ENCODE results near the gene TMTC2.

TMTC2 gene

GRCh38 chr12:82964446-82964845 is 277.7 kb downstream of the TMTC2 start:
- DNase-seq: peak; percentile 89

- no peak for DNase-seq
These were observed 279.4 kb downstream of the TMTC2 start for GRCh38 chr12:82966001-82966559.

- DNase-seq: peak; percentile 93
These were observed 282.1 kb downstream of the TMTC2 start for GRCh38 chr12:82968631-82969367.

- no peak for DNase-seq
These were observed 283.9 kb downstream of the TMTC2 start for GRCh38 chr12:82970614-82971013.

- DNase-seq: no peak
These were observed 284.9 kb downstream of the TMTC2 start for GRCh38 chr12:82971584-82971983.

GRCh38 chr12:82972624-82973023 is 285.9 kb downstream of the TMTC2 start:
- DNase-seq: no peak

GRCh38 chr12:82973592-82973991 is 286.9 kb downstream of the TMTC2 start:
- peak; percentile 93 for DNase-seq

- DNase-seq: no peak
These were observed 294.4 kb downstream of the TMTC2 start for GRCh38 chr12:82981150-82981549.

GRCh38 chr12:82994117-82994516 is 307.4 kb downstream of the TMTC2 start:
- DNase-seq: no peak

GRCh38 chr12:82996168-82996812 is 309.6 kb downstream of the TMTC2 start:
- DNase-seq: peak; percentile 49

GRCh38 chr12:82998509-82998908 is 311.8 kb downstream of the TMTC2 start:
- no peak for DNase-seq

- DNase-seq: no peak
These were observed 316.3 kb downstream of the TMTC2 start for GRCh38 chr12:83003026-83003425.

- no peak for DNase-seq
These were observed 319.0 kb downstream of the TMTC2 start for GRCh38 chr12:83005534-83006197.

- DNase-seq: no peak
These were observed 322.0 kb downstream of the TMTC2 start for GRCh38 chr12:83008703-83009102.

- DNase-seq: no peak
These were observed 323.6 kb downstream of the TMTC2 start for GRCh38 chr12:83010169-83010804.

- DNase-seq: no peak
These were observed 328.9 kb downstream of the TMTC2 start for GRCh38 chr12:83015390-83016217.

- DNase-seq: peak; percentile 15
These were observed 329.6 kb downstream of the TMTC2 start for GRCh38 chr12:83016218-83016835.

GRCh38 chr12:83016991-83017390 is 330.3 kb downstream of the TMTC2 start:
- DNase-seq: no peak

- peak; percentile 87 for DNase-seq
These were observed 331.4 kb downstream of the TMTC2 start for GRCh38 chr12:83018088-83018487.

- DNase-seq: no peak
These were observed 340.5 kb downstream of the TMTC2 start for GRCh38 chr12:83027021-83027723.

GRCh38 chr12:83031196-83031595 is 344.5 kb downstream of the TMTC2 start:
- no peak for DNase-seq

All from NCI-H2171 treated with DMSO at 0.1 percent for 48 hours (cell line).